Panc1 (cell line): ENCODE data around the gene MEX3A. TPM values are rescaled to one million over a fixed set of nuclear protein-coding genes. Genes with fewer than 3 reads are reported as not detected.

Experiments
- ATAC-seq: fragments of 200-7000 bp; cut with Tn5 transposase; 2 replicates; pipeline ENCODE4 v1.9.1; 2020; ENCODE audit warnings: mild to moderate bottlenecking, moderate library complexity
- BruUV-seq: library from RNA; stranded (reverse); fragments of 400-500 nt; replicated peaks from 2 replicates; lab custom pipeline; 2021; lab: Mats Ljungman, UMichigan
- CTCF ChIA-PET: fragments of 300-600 bp; sonication (Branson Sonifier 250); formaldehyde crosslinking; loops from one replicate; lab custom pipeline; 2022; ENCODE audit warnings: antibody characterized with exemption; lab: Charles Lee
- POLR2A ChIA-PET: fragments of 300-600 bp; sonication (Branson Sonifier 250); formaldehyde crosslinking; loops from one replicate; lab custom pipeline; 2022; ENCODE audit warnings: antibody characterized with exemption; lab: Charles Lee
- DNase-seq: peaks from one replicate; pipeline ENCODE4 v3.0.0-alpha.2; 2010; ENCODE audit warnings: low read depth, low spot score
- H3K27ac ChIP-seq: 2 replicates; pipeline ENCODE4 v1.5.1; 2011; ENCODE audit warnings: mild to moderate bottlenecking, low read length, inconsistent platforms
- H3K27me3 ChIP-seq: fragments of 200-500 bp; sonication (Bioruptor generic); 2 replicates; pipeline ENCODE4 v1.6.0; 2014; ENCODE audit warnings: low read length, inconsistent platforms; ENCODE audit not compliant: control insufficient read depth, insufficient read depth
- H3K36me3 ChIP-seq: fragments of 200-500 bp; sonication (Bioruptor generic); 2 replicates; pipeline ENCODE4 v1.5.1; 2014; ENCODE audit warnings: inconsistent platforms, mild to moderate bottlenecking, low read length, moderate library complexity; ENCODE audit not compliant: control insufficient read depth, insufficient read depth
- H3K4me1 ChIP-seq: 2 replicates; pipeline ENCODE4 v1.5.1; 2011; ENCODE audit warnings: inconsistent platforms, mild to moderate bottlenecking, low read length, moderate library complexity; ENCODE audit not compliant: control insufficient read depth, insufficient read depth
- H3K4me3 ChIP-seq, 2 experiments: 2 replicates each; pipeline ENCODE4 v1.5.1; 2011 to 2012; ENCODE audit warnings: low read depth in 2 of 2, low read length in 2 of 2, mild to moderate bottlenecking in 2 of 2, inconsistent platforms in 1 of 2, moderate library complexity in 1 of 2
- H3K9me3 ChIP-seq: fragments of 200-500 bp; sonication (Bioruptor generic); 2 replicates; pipeline ENCODE4 v1.5.1; 2014; ENCODE audit warnings: low read depth, mild to moderate bottlenecking, inconsistent platforms, low read length, moderate library complexity; ENCODE audit not compliant: control insufficient read depth, insufficient read depth
- CTCF ChIP-seq: fragments of 450-650 bp; IDR thresholded peaks from 2 replicates; pipeline ENCODE4 v1.5.1; 2017; ENCODE audit warnings: mild to moderate bottlenecking
- POLR2AphosphoS5 ChIP-seq: IDR thresholded peaks from 2 replicates; pipeline ENCODE4 v1.6.1; 2012; ENCODE audit warnings: mild to moderate bottlenecking, low read depth, low read length, moderate library complexity
- REST ChIP-seq, 2 experiments: IDR thresholded peaks; 2 replicates each; pipeline ENCODE4 v1.6.1; 2011 to 2012; ENCODE audit warnings: low read depth in 2 of 2, control low read depth in 1 of 2, low read length in 1 of 2, mild to moderate bottlenecking in 1 of 2, moderate library complexity in 1 of 2; ENCODE audit not compliant: insufficient read depth in 1 of 2
- SIN3A ChIP-seq: IDR thresholded peaks from 2 replicates; pipeline ENCODE4 v1.6.1; 2012; ENCODE audit warnings: low read depth, mild to moderate bottlenecking, low read length, moderate library complexity, borderline replicate concordance; ENCODE audit not compliant: insufficient read depth
- TCF7L2 ChIP-seq: IDR thresholded peaks from 2 replicates; pipeline ENCODE4 v1.6.1; 2011; ENCODE audit warnings: mild to moderate bottlenecking, low read depth, low read length, inconsistent platforms
- in situ Hi-C: cut with HindIII; loops from 2 replicates; pipeline ENCODE4 v1.10.0; 2016; ENCODE audit warnings: low sequenced_read_pairs, low pct_unique_long_range_greater_than_20kb
- intact Hi-C: fragments of 100-400 bp; cut with micrococcal nuclease; formaldehyde crosslinking; loops from one replicate; pipeline ENCODE4 v1.10.0; 2022; ENCODE audit not compliant: unreplicated experiment
- total RNA-seq: library from RNA; stranded (reverse); gene quantifications from one replicate; pipeline ENCODE4 v1.2.1, GENCODE V29; 2021; ENCODE audit not compliant: unreplicated experiment

The MEX3A gene
- total RNA-seq, 1 experiment from 2014 or later = 15.8 TPM

GRCh38 chr1:156095906-156096508 lies 13.7 kb upstream of the MEX3A start:
- ChIA-PET CTCF (interaction anchor here (0.7 to 2.3 kb wide), 2 partner anchors 33 to 44 kb away, joined by 4 to 23 read pairs; no protein-coding TSS in a partner anchor), POLR2A (interaction anchor here (0.5 kb wide), 1 partner anchor 32 kb away, joined by 3 read pairs; no protein-coding TSS in a partner anchor)
- H3K4me1 ChIP-seq = peaks cover 11% of the 10 kb centered on the region; the same call in 1 of the 2 replicates
- no peak for ATAC-seq
- H3K36me3 ChIP-seq = no peaks in the 10 kb centered on the region
- H3K27me3 ChIP-seq = no peaks in the 10 kb centered on the region
- peak overlapping the region; percentile 82 for H3K27ac ChIP-seq
- H3K9me3 ChIP-seq = no peaks in the 10 kb centered on the region
- intact Hi-C loops (loop anchor here (1.0 to 5.0 kb wide), 2 partner anchors 34 to 116 kb away; partner anchors contain the start of gene PMF1), in situ Hi-C loops (no loop called here)
- no peak for TF ChIP-seq SIN3A
- no peak for TF ChIP-seq TCF7L2
- TF ChIP-seq REST (IDR thresholded peaks at IDR 0.05; ENCODE audit: insufficient read depth in 1 of 2, low read depth in 2 of 2, low read length in 1 of 2) = no peak
- no peak for TF ChIP-seq CTCF
- no peak for TF ChIP-seq POLR2AphosphoS5
- no peak for DNase-seq
- no TSS peak for BruUV-seq
- no peak overlapping the region for H3K4me3 ChIP-seq

GRCh38 chr1:156091610-156092009 lies 9.3 kb upstream of the MEX3A start:
- H3K4me1 ChIP-seq = peaks cover 13% of the 10 kb centered on the region
- H3K36me3 ChIP-seq = no peaks in the 10 kb centered on the region
- TF ChIP-seq TCF7L2 (no peak), POLR2AphosphoS5 (no peak), REST (IDR thresholded peaks at IDR 0.05; ENCODE audit: insufficient read depth in 1 of 2, low read depth in 2 of 2, low read length in 1 of 2) (no peak), CTCF (no peak), SIN3A (no peak)
- ATAC-seq = no peak
- CTCF ChIA-PET = interaction anchor here (0.6 to 0.7 kb wide), 3 partner anchors 94 to 228 kb away, joined by 3 to 6 read pairs (median 3); no protein-coding TSS in a partner anchor
- no peak overlapping the region for H3K27ac ChIP-seq
- no peaks in the 10 kb centered on the region for H3K9me3 ChIP-seq
- DNase-seq = no peak
- H3K4me3 ChIP-seq = no peak overlapping the region
- BruUV-seq = no TSS peak
- in situ Hi-C loops = no loop called here
- POLR2A ChIA-PET = no interaction called here
- intact Hi-C loops = loop anchor here (2.0 kb wide), 1 partner anchor 133 kb away; no protein-coding TSS in a partner anchor
- no peaks in the 10 kb centered on the region for H3K27me3 ChIP-seq
